HepG2 (cell line): Measurements from ENCODE around the gene ARFIP2. TPM values are rescaled to one million over a fixed set of nuclear protein-coding genes. Genes with fewer than 3 reads are reported as not detected.

Experiments
- FOSL2 ChIP-seq: sonication (generic); formaldehyde crosslinking; IDR thresholded peaks from 2 replicates; pipeline ENCODE4 v1.4.0; 2020; ENCODE audit warnings: missing genetic modification reagents
- FOXA1 ChIP-seq, 2 experiments: fragments of 450-650 bp in 1 of 2; sonication (generic) in 1 of 2; formaldehyde crosslinking in 1 of 2; IDR thresholded peaks; 2 replicates each; pipeline versions ENCODE4 v1.4.0 to v1.6.1; 2016 to 2020; ENCODE audit warnings: missing genetic modification reagents in 1 of 2
- FOXA3 ChIP-seq: IDR thresholded peaks from 2 replicates; pipeline ENCODE4 v1.6.1; 2016; ENCODE audit warnings: missing genetic modification reagents, missing compliant biosample characterization
- GATAD2A ChIP-seq: IDR thresholded peaks from 2 replicates; pipeline ENCODE4 v1.6.1; 2016
- MIER2 ChIP-seq: IDR thresholded peaks from 2 replicates; pipeline ENCODE4 v1.6.1; 2016; ENCODE audit warnings: missing biosample characterization, missing genetic modification reagents
- NFYC ChIP-seq: IDR thresholded peaks from 2 replicates; pipeline ENCODE4 v1.6.1; 2016; ENCODE audit warnings: missing genetic modification reagents, missing compliant biosample characterization
- PCBP2 ChIP-seq: fragments of 200-400 bp; formaldehyde crosslinking; optimal IDR thresholded peaks from 2 replicates; pipeline ENCODE3; 2018; ENCODE audit warnings: low read length, low read depth; ENCODE audit not compliant: poor library complexity, severe bottlenecking
- PRMT3 ChIP-seq: sonication (generic); formaldehyde crosslinking; IDR thresholded peaks from 2 replicates; pipeline ENCODE4 v1.8.1; 2022; ENCODE audit warnings: low read depth, mild to moderate bottlenecking, moderate library complexity, missing genetic modification reagents, borderline replicate concordance
- SOX13 ChIP-seq, 3 experiments: fragments of 450-650 bp in 1 of 3; sonication (generic) in 1 of 3; formaldehyde crosslinking in 1 of 3; IDR thresholded peaks in 2 of 3; conservative IDR thresholded peaks in 1 of 3; 2 replicates each; pipeline versions ENCODE4 v1.5.0 to v1.6.1; 2016 to 2020; ENCODE audit warnings: antibody characterized with exemption in 1 of 3, mild to moderate bottlenecking in 1 of 3, missing compliant biosample characterization in 1 of 3, missing genetic modification reagents in 1 of 3, moderate library complexity in 1 of 3
- SOX5 ChIP-seq: IDR thresholded peaks from 2 replicates; pipeline ENCODE4 v1.6.1; 2016; ENCODE audit warnings: borderline replicate concordance
- SRSF4 ChIP-seq: fragments of 200-400 bp; formaldehyde crosslinking; IDR thresholded peaks from one replicate; pipeline ENCODE4 v1.6.1; 2018; ENCODE audit warnings: mild to moderate bottlenecking, low read depth, low read length, moderate library complexity; ENCODE audit not compliant: poor library complexity, severe bottlenecking
- ZBTB8A ChIP-seq: sonication (generic); formaldehyde crosslinking; IDR thresholded peaks from 2 replicates; pipeline ENCODE4 v1.4.0; 2020; ENCODE audit warnings: mild to moderate bottlenecking, low read depth, missing genetic modification reagents, borderline replicate concordance
- ZFP82 ChIP-seq: sonication (generic); formaldehyde crosslinking; IDR thresholded peaks from 2 replicates; pipeline ENCODE4 v1.5.1; 2020; ENCODE audit warnings: mild to moderate bottlenecking, missing genetic modification reagents, borderline replicate concordance
- ZNF20 ChIP-seq: sonication (generic); formaldehyde crosslinking; IDR thresholded peaks from 2 replicates; pipeline ENCODE4 v1.4.0; 2020; ENCODE audit warnings: mild to moderate bottlenecking, moderate library complexity, missing genetic modification reagents
- ZNF256 ChIP-seq: sonication (generic); formaldehyde crosslinking; conservative IDR thresholded peaks from 2 replicates; pipeline ENCODE4 v1.4.0; 2020; ENCODE audit warnings: missing genetic modification reagents
- ZNF33A ChIP-seq: sonication (generic); formaldehyde crosslinking; IDR thresholded peaks from 2 replicates; pipeline ENCODE4 v1.5.1; 2020; ENCODE audit warnings: missing genetic modification reagents, mild to moderate bottlenecking, moderate library complexity, borderline replicate concordance
- ZNF510 ChIP-seq: sonication (generic); formaldehyde crosslinking; IDR thresholded peaks from 2 replicates; pipeline ENCODE4 v1.4.0; 2020; ENCODE audit warnings: low read depth, mild to moderate bottlenecking, missing genetic modification reagents
- ZSCAN31 ChIP-seq: sonication (generic); formaldehyde crosslinking; IDR thresholded peaks from 2 replicates; pipeline ENCODE4 v1.5.0; 2020; ENCODE audit warnings: low read depth, mild to moderate bottlenecking, missing genetic modification reagents
- polyA plus RNA-seq, 8 experiments: library from polyadenylated mRNA; depleted of rRNA in 3 of 8; stranded (reverse) in 7 of 8; unstranded in 1 of 8; fragments of >200 nt; fragmentation: Illumina TruSeq in 4 of 8; extraction: Trizol in 4 of 8; gene quantifications; 2 replicates each; pipeline versions ENCODE4 v1.2.1 to v1.2.3, GENCODE V29; 2011 to 2016; ENCODE audit warnings: low read depth in 4 of 8, missing spikeins in 1 of 8, mixed read lengths in 1 of 8; ENCODE audit not compliant: insufficient read depth in 1 of 8
- total RNA-seq, 5 experiments: library from RNA; depleted of rRNA; stranded (reverse); fragments of >200 nt; fragmentation: Illumina TruSeq; extraction: Trizol; gene quantifications; 2 replicates each; pipeline ENCODE4 v1.2.3, GENCODE V29; 2016; ENCODE audit warnings: low read depth in 1 of 5
- TF ChIP-seq, protein P1 (sequence below): sonication (generic); formaldehyde crosslinking; IDR thresholded peaks from 2 replicates; pipeline ENCODE4 v1.8.1; 2023; ENCODE audit warnings: mild to moderate bottlenecking, missing genetic modification reagents
- TF ChIP-seq, protein P2 (sequence below): sonication (generic); formaldehyde crosslinking; IDR thresholded peaks from 2 replicates; pipeline ENCODE4 v1.5.0; 2020; ENCODE audit warnings: mild to moderate bottlenecking, missing genetic modification reagents, borderline replicate concordance

The ARFIP2 gene
- total and polyA plus RNA-seq, 2 of the 13 experiments (the other 11 are each of a cell fraction or from before 2014, with no cell fraction given): 56.6 to 60.2 TPM

DNA sequence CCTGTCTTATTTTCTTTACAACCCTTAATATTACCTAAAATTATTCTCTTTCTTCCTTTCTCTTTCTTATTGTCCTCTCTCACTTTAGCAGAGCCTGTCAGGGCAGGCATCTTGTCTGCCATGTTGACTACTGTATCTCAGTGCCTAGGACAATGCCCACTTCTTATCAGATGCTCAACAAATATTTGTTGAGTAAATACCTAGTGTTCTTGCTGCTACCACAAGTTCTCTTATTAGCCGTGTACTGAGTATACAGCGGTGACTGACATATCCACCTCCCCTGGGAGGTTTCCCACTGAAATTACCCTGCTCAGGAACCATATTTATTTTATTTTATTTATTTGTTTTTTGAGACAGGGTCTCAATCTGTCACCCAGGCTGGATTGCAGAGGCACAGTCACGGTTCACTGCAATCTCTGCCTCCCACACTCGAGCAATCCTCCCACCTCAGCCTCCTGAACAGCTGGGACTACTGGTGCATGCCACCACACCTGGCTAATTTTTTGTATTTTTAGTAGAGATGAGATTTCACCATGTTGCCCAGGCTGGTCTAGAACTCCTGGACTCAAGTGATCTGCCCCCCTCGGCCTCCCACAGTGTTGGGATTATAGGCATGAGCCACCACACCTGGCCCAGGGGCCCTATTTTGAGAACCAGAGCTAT, 47.0 kb downstream of the ARFIP2 start (continued):
- TF ChIP-seq SOX5 (CRISPR knock-in tag) (peak; percentile 36; the same call in 1 of the 2 replicates), GATAD2A (CRISPR knock-in tag) (0 out of 2 replicates have a peak, but pooled peaks have one; percentile 28), ZNF256 (CRISPR knock-in tag) (no peak), PRMT3 (CRISPR knock-in tag) (no peak), FOXA1 (IDR thresholded peaks at IDR 0.05) (no peak), FOXA1 (CRISPR knock-in tag; IDR thresholded peaks at IDR 0.05) (peak; percentile 62; the same call in 1 of the 2 replicates), ZSCAN31 (CRISPR knock-in tag) (no peak), NFYC (CRISPR knock-in tag) (no peak), ZNF510 (CRISPR knock-in tag) (no peak), SOX13 (IDR thresholded peaks at IDR 0.05) (no peak), SOX13 (CRISPR knock-in tag; conservative IDR thresholded peaks at IDR 0.05 in 1 of 2, IDR thresholded peaks at IDR 0.05 in 1 of 2) (peak in 1 of 2 experiments; percentile 83; a peak in 1 of 4 replicates), ZNF20 (CRISPR knock-in tag) (no peak), ZNF33A (CRISPR knock-in tag) (no peak), ZFP82 (no peak), FOSL2 (CRISPR knock-in tag) (no peak), ZBTB8A (CRISPR knock-in tag) (no peak), MIER2 (no peak), SRSF4 (no peak), FOXA3 (CRISPR knock-in tag) (peak; percentile 68; the same call in 1 of the 2 replicates), PCBP2 (no peak)
- TF ChIP-seq, protein P1, sequence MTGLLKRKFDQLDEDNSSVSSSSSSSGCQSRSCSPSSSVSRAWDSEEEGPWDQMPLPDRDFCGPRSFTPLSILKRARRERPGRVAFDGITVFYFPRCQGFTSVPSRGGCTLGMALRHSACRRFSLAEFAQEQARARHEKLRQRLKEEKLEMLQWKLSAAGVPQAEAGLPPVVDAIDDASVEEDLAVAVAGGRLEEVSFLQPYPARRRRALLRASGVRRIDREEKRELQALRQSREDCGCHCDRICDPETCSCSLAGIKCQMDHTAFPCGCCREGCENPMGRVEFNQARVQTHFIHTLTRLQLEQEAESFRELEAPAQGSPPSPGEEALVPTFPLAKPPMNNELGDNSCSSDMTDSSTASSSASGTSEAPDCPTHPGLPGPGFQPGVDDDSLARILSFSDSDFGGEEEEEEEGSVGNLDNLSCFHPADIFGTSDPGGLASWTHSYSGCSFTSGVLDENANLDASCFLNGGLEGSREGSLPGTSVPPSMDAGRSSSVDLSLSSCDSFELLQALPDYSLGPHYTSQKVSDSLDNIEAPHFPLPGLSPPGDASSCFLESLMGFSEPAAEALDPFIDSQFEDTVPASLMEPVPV (CRISPR knock-in tag): no peak
- TF ChIP-seq, protein P2, sequence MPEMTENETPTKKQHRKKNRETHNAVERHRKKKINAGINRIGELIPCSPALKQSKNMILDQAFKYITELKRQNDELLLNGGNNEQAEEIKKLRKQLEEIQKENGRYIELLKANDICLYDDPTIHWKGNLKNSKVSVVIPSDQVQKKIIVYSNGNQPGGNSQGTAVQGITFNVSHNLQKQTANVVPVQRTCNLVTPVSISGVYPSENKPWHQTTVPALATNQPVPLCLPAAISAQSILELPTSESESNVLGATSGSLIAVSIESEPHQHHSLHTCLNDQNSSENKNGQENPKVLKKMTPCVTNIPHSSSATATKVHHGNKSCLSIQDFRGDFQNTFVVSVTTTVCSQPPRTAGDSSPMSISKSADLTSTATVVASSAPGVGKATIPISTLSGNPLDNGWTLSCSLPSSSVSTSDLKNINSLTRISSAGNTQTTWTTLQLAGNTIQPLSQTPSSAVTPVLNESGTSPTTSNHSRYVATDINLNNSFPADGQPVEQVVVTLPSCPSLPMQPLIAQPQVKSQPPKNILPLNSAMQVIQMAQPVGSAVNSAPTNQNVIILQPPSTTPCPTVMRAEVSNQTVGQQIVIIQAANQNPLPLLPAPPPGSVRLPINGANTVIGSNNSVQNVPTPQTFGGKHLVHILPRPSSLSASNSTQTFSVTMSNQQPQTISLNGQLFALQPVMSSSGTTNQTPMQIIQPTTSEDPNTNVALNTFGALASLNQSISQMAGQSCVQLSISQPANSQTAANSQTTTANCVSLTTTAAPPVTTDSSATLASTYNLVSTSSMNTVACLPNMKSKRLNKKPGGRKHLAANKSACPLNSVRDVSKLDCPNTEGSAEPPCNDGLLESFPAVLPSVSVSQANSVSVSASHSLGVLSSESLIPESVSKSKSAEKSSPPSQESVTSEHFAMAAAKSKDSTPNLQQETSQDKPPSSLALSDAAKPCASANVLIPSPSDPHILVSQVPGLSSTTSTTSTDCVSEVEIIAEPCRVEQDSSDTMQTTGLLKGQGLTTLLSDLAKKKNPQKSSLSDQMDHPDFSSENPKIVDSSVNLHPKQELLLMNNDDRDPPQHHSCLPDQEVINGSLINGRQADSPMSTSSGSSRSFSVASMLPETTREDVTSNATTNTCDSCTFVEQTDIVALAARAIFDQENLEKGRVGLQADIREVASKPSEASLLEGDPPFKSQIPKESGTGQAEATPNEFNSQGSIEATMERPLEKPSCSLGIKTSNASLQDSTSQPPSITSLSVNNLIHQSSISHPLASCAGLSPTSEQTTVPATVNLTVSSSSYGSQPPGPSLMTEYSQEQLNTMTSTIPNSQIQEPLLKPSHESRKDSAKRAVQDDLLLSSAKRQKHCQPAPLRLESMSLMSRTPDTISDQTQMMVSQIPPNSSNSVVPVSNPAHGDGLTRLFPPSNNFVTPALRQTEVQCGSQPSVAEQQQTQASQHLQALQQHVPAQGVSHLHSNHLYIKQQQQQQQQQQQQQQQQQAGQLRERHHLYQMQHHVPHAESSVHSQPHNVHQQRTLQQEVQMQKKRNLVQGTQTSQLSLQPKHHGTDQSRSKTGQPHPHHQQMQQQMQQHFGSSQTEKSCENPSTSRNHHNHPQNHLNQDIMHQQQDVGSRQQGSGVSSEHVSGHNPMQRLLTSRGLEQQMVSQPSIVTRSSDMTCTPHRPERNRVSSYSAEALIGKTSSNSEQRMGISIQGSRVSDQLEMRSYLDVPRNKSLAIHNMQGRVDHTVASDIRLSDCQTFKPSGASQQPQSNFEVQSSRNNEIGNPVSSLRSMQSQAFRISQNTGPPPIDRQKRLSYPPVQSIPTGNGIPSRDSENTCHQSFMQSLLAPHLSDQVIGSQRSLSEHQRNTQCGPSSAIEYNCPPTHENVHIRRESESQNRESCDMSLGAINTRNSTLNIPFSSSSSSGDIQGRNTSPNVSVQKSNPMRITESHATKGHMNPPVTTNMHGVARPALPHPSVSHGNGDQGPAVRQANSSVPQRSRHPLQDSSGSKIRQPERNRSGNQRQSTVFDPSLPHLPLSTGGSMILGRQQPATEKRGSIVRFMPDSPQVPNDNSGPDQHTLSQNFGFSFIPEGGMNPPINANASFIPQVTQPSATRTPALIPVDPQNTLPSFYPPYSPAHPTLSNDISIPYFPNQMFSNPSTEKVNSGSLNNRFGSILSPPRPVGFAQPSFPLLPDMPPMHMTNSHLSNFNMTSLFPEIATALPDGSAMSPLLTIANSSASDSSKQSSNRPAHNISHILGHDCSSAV (CRISPR knock-in tag): no peak
